GM12891 (cell line): ENCODE results near the gene FOXL3.

ENCODE experiments used
- POLR2A ChIP-seq: IDR thresholded peaks from 2 replicates; pipeline ENCODE4 v1.6.1; 2011; ENCODE audit warnings: low read depth, low read length, control low read depth
- POLR2AphosphoS5 ChIP-seq: IDR thresholded peaks from 2 replicates; pipeline ENCODE4 v1.6.1; 2011; ENCODE audit warnings: low read depth, low read length, control low read depth
- SPI1 ChIP-seq: IDR thresholded peaks from 2 replicates; pipeline ENCODE4 v1.6.1; 2011; ENCODE audit warnings: low read depth, low read length, control low read depth
- TAF1 ChIP-seq: IDR thresholded peaks from 2 replicates; pipeline ENCODE4 v1.6.1; 2011; ENCODE audit warnings: low read depth, low read length, control low read depth

DNA sequence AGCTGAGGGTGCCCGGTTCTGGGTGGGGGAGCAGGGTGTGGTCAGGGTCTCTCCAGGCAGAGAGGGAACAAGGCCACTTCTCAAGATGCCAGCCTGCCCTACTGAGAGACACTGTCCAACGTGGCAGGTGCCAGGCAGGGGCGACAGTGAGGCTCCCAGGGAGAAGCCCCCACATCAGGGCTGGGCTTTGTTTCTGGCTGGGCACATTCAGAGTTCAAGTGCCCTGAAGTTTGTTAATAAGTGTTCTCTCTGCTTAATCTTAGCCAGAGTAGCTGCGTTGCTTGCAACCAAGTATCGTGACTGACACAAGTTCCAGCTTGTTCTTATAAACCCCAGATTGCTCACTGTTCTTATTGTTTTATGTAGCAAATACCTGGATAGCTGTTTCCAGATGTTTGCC, 21.8 kb downstream of the FOXL3 start:
- TF ChIP-seq POLR2AphosphoS5 (no peak), SPI1 (no peak), POLR2A (no peak), TAF1 (no peak)
